Activated effector memory CD4-positive, alpha-beta T cell treated with anti-CD3 and anti-CD28 coated beads, Interleukin-2, amount 50 U/mL, for 16 hours (primary cell): Measurements from ENCODE around the gene ZBTB16.

ENCODE experiments used
- DNase-seq: peaks from one replicate; pipeline ENCODE4 v3.0.0-alpha.2; 2020

ZBTB16 gene

DNA sequence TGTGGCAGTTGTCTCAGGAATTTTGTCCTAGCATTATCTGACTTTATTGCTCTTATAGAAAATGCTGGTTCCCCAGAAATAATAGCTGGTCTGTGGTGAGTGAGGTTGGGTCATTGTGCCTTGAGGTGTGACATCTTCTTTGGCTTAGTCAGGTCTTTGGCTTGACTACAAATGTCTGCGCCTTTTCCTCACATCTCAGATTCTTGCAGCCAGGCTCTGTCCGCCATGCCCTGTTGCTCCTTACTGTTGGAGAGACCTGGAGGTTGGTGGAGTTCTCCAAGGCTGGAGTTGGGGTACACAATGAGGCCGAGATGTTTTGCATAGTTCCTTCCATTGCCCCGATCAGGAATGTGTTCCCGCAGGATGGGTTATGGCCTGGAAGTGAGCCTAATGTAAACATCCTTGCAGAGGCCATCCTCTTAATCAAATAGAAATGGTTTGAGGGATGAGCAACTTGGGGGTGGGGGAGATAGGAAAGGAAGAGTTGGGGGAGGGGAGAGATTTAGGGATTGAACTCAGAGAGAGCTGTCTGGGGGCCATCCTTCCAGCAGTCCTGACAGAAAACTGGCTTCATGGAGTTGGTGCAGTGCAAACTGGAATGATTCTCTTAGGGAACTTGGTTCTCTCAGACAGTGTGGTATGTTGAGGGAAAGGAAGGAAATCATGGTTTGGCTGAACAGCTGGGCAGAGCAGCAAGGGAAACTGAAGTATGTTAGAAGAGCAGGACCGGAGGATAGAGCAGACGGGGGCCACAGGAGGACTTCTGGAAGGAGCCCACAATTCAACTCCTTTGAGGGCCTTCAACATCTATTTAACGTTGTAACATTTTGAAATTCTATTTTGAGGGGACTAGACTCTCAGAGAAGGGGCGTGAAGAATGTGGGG lies 49.9 kb downstream of the ZBTB16 start:
- DNase-seq, result no peak

DNA sequence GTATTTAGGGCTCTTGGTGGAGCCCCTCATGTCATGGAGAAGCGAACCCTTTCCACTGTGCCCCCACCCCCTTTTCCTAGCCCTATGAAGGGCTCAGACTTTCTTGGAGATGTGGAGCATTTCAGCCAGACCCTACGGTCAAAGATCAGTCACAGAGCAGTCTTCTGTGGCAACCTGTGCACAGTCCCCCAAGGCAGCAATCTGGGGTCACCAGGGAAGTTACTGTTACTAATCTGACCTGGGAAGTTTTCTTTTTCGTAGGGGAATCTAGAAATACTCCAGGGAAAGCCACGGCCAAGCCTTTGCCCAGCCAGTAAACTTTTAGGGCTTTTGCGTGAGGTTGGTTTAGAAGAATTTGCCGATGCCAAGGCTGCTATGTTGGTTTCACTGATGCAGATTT lies 50.6 kb downstream of the ZBTB16 start:
- no peak for DNase-seq

DNA sequence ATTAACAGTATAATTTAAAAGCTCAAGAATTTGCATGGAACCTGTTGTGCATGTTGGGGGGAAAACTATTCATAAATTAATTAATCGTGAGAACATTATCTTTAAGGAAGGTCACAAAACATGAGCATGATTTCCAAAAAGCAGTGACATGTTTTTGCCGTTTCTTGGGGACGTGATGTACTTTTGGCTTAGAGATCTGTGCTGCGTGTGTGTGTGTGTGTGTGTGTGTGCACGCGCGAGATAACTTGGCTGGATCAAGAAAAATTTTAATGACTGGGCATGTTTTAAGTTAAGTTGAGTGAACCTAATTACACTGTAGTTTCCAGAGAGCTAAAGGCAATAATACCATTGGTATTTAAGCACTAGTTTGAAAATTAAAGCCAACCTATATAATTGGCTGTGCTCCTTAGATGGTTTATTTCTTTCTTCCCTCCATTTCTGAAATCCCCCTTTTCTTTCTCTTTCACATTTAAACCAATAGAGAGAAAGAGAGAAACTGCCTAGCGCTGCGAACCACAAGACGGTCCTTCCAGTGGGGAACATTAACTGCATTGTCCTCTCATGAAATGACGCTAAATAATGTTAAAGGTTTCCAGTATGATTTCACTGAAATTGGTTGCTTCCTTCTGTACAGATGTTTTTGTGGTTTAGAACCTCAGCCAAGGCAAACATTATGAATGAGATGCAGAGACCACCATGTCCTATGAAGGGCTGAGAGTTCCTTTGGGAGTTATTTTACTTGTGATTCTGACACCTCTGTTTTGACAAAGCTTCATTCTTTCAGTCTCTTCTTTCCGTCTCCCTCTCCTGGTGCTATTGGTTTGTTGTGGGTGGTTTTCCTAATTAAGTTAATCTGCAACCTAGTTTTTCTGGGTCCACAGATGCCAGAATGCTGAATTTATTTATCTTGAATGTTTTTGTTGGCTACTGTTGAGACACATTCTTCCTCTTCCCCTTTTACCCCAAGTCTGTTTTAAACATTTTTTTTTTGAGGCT lies 51.7 kb downstream of the ZBTB16 start:
- DNase-seq, result no peak

DNA sequence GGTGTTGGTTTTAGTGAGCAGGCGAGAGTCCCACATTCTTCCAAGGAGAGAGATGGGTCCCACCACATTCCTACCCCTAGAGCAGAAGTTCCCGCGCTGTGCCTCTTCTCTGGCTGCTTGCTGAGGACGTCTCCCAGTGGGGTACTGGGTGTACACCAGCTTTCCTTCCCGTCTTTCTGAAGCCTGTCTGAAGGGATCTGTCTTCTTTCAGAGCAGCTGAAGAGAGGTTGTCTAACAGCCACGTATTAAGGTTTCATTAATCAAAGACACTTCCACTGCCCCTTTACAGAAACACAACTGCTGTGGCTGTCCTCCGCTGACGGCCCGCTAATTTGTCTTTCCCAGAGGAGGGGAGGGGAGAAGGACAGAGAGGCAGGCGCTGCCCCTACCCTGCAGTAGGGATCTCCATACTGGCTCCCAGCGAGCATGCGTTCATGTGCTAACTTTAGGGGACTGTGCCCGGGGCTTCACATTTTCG lies 56.0 kb downstream of the ZBTB16 start:
- no peak for DNase-seq

DNA sequence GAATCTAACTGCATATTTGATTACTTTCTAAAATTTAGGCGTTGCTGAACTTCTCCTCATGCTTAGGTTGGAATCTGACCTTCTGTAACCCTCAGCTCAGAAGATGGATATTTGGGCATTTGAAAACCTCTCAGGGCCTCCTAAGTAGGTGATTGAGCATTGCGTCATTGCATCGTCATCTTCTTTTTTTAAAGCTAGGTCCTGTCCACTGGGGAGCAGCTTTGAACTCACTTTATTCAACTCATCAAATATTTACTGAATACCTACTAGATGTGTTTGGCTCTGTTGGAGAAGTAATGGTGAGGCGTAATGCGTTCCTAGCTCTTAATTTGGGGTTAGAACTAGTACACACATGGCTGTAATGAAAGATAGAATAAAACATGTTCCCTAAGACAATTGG lies 56.8 kb downstream of the ZBTB16 start:
- no peak for DNase-seq

DNA sequence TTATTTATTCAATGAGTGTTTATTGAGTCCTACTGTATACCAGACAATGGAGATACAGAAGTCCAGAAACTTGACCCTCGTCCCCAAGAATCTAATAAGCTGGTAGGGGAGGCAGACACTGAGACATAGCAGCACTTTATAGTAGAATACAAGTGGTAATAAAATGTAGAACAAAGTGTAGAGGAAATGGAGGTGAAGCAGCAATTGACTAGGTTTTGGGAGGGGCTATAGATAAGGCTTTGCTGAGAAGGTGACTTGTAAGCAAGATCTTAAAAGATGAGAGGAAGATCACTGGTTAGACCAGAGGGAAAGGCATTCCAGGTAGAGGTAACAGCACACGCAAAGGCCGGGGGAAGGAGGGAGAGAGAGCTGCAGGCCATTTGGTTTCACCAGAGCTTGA lies 57.3 kb downstream of the ZBTB16 start:
- DNase-seq, result no peak

DNA sequence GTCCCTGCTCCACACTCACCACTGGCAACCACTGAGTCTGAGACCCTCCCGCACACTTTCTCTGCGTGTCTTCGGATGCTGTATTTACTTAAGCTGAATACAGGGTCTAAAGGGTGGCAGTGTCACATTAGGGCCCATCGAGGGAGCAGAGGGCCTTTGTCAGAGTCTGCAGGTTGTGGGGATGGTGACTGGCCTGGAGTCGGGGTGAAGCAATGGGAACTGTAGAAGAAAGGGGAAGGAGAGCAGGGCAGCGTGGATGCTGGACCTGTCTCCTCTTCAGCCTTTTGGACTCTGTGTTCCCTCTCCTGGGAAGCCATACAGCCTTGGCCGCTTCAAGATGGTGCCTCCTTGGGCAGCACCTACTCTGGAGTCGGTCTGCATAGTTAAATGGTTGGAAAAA lies 61.1 kb downstream of the ZBTB16 start:
- no peak for DNase-seq

DNA sequence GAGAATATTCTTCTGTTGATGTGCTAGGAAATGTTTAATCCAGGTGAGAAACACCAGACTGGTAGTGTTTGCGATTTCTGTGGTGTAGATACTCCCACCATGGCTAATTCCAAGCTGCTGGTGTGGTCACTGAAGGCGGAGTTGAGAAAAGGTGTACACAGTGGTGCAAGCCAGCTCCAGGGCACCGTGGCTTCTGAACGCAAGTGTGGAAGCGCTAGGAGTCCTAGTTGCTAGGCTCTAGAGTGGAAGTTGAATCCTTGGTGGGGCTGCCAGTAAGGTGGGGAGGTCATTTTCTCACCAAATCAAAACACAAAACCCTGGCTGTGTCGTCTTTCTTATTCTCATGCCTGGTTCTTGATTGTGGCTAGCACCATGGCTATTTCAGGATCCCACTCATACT lies 61.6 kb downstream of the ZBTB16 start:
- no peak for DNase-seq

DNA sequence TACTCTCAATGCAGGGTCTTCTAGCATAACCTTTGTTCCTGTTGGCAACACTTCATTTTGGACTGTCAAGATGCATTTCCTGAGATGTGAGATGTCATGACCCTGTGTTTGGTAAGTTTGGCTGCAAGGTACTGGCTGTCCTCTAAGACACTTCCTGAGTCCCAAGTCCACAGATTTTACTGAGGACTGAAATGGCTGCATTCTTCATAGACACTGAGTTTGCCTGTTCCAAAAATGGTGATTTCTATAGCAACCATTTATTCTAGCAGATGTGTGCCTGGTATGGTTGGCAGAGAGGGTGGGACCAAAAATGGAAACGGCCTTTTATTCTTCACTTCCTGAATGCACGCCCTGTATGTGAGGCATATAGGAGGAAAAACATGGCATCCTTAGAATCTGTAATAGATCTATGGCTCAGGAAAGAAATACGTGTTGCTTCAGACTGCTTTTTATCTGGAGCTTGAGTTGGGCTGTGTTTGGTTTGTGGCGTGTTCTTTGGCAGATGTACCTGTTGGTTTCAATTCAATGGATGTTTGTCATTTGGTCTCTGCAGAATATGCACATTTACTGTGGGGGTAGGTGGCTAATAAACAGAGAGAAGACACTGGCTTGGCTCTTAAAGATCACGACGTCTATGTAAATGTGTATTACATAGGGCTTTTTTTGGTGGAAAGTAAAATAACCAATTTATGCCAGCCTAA lies 62.4 kb downstream of the ZBTB16 start:
- no peak for DNase-seq

DNA sequence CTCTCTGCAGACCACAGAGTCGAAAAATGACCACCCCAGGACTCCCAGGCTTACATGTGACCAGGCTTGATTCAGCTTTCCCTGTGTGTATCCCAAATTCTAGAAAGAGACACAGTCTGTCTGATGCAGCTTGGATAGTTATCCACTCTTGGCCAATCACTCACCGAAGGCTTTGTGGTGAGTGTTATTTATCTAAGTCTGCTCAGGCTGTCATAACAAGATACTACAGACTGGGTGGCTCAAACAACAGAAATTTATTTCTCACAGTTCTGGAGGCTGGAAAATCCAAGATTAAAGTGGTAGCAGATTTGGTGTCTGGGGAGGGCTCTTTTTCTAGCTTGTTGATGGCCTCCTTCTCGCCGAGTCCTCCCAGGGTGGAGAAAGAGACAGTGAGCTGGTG lies 63.2 kb downstream of the ZBTB16 start:
- DNase-seq, result no peak

DNA sequence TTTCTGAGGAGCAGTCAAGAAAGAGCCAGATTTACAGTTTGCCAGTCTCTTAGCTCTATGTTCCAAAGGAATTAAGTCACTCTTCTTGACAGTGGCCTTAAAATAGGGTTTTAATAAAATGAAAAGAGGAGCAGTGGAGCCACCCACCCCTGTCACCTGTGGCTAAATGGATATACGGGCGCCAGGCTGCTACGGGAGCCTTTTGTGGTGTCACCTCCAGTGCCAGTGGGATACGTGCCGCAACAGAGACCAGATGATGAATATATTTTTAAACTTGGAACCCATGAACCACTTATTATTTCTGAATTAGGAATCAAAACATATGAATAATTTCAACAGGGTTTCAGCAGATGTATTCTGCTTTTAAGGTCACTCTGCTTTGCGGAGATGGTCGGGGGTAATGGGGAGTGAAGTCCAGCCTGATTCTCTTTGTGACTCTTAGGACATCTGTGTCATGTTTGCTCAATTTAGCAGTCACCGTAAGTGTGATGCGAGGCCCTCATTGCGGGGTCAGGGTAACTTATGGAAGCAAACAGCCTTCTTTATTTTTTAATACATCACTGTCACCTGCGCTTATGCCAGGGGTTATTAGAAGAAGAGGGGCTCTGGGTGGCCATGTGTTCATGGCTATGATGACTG lies 64.3 kb downstream of the ZBTB16 start:
- no peak for DNase-seq

DNA sequence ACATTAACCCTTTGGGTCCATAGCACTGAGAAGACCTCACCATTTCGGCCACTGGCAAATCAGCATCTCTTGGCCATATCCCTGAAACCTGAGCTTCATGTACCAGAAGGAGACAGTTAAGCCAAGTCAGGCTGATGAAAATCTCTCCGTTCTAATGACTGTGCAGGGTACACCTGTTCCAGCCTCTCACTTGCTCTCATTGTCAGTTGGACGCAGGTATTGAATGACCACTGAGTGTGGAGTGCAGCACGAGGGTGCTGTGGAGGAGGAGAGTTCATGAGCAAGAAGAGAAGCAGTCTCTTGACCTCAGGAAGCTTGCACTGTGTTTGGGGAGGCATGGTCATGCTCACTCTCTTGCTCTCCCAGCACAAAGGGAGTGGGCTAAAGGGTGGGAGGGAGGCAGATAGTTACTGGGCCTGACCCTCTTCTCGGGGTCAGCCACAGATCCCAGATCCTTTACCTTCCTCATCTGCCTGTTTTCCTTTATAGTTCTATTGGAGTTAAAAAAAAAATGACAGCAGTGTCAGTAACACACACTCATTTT lies 65.2 kb downstream of the ZBTB16 start:
- DNase-seq, result no peak

DNA sequence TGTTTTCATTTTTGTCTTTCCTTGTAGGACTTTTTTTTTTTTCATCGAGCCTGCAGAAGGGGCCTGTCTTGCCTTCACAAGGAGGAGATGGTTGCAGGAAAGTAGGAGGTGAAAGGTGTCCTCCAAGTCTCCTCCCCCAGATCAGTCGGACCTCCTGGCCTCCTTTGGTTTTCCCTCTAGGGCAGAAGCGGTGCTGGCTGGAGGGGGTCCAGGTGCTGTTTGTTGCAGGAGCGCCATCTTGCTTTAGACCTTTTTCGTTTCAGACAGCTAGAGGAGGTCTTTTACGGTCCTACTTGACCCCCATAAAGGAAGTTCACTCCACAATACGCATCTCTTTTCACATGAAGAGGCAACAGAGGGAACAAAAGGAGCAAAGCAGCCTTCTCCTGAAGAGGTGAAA lies 66.0 kb downstream of the ZBTB16 start:
- DNase-seq, result no peak

DNA sequence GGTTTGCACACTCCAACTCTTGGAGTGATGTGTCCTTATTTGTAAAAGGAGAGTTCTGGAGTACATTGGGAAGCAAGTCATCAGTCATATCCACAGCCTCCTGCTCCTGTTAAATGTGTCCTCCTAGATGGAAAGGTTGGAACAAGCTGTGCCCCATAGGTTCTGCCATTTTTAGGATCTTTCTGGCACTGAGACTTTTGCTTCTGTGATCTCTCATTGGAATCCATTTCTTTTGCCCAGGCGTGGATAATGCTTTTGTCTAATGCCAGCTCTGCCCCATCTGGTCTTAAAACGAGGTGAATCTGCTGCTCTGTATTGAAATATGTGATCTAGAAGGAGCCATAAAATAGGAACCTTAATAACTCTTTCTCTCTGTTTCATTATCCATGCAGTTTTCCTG lies 66.4 kb downstream of the ZBTB16 start:
- DNase-seq, result no peak

DNA sequence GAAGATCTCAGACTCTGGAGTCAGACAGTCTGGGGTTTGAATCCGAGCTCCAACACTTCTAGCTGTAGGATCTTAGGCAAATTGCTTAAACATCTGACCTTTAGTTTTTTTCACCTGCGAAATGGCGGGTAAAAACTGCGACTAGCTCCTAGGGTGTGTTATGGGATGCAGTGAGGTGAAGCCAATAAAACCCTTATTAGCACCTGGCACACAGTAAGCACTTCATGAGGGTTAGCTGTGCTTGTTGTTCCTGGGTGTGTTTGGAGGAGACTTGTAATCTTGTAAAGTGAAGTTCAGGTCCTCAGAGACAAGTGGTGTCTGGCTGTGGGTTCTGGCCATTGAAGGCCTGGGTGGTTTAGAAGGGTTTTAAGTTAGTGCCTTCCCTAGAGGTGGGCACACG lies 68.9 kb downstream of the ZBTB16 start:
- DNase-seq, result no peak

DNA sequence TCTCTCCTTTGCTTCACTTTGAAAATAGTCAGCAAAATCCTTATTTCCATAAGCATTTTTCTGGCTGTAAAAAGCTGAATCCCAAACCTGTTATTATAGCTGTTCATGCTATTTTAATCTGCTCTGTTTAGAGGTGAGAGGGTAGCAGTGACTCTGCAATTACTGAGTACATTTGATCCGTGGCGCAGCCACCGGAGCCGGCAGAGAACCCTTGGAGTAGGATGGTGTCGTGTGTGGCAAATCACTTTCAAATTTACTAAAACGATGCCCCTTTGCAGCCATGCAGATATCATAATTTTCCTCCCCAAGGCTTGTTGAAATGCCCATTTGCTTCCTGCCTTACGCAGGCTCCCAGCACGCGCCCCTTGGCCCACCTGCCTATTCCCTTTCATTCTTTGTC lies 69.6 kb downstream of the ZBTB16 start:
- DNase-seq, result no peak

DNA sequence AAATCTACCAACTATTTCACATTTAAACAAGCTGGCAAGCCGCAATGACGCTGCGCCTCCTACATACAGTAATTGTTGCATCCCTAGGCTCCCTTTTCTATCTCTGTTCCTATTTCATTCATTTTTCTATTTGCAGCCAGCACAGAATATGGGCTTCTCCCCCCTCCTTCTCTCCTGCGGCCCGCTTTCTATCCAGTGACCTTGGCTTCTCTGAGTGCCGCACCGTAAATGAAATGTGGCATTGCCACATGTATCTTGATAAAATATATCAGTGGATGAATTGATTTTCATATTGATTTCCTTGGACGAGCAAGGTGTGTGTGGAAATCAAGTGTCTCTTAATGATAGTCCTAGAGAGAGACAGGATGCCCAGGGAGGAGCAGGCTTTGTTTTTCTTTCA lies 70.2 kb downstream of the ZBTB16 start:
- DNase-seq, result no peak

DNA sequence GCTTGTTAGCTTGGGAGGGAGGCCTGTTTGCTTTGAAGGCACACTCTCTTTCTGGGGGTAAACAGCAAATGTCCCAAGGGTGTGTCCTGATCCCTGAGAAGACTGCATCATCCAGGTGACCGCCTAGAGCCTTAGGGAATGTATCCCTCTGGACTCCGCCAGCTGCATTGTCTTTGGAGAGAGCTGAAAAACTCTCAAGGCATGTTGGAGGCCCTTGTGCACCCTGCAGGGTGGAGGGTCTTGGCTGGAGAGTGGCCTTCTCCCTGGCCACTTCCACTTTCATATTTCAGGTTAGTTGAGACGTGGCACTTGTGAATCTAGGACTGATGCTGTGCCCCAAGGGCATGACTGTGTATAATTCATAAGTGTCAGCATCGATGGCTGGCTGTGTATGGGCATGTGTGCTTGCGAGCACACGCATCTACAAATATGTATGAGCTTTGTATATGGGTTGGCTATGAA lies 70.6 kb downstream of the ZBTB16 start:
- DNase-seq, result no peak

DNA sequence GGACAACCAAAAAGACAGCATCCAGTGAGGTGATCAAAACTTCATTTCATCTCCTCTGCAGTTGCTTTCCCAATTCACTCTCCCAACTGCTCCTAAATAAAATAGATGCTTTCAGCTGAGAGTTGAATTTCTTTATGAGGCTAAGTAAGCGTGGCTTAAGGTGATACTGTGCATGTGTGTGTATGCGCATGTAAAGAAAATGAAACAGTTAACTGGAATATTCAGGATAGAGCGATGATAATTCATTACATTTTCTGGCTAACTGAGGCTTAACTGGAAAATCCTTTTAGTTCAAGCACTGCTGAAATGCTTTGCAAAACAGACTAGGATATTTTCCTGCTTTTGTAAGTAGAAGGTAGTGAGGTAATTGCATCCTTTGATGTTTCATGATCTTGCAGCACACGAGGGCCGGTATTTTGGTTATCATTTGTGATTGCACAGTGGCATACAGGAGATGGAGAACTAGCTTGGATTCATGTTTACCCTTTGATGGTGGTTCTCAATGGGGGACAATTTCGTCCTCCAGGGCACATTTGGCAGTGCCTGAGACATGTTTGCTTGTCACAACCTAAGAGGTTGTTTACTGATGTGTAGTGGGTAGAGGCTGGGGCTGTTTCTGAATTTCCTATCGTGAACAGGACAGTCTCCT lies 71.2 kb downstream of the ZBTB16 start:
- DNase-seq, result no peak

DNA sequence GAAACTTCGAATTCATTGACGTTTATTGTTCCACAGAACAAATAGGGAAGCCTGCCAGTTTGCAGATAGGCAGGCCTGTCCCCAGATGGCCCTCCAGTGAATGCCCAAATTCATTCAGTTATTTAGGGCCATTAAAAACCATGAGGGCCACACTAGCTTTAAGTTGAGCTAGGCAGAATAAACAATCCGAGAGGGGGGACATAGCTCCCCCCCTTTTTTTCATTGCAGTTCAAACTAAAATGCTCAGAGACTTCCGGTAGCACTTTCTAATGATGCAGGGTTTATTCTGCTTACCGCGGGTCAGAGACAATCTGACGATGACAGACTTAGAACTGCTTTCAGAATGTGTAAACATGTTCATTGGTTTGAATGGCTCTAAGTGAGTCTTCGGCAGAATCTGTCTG lies 72.0 kb downstream of the ZBTB16 start:
- no peak for DNase-seq

DNA sequence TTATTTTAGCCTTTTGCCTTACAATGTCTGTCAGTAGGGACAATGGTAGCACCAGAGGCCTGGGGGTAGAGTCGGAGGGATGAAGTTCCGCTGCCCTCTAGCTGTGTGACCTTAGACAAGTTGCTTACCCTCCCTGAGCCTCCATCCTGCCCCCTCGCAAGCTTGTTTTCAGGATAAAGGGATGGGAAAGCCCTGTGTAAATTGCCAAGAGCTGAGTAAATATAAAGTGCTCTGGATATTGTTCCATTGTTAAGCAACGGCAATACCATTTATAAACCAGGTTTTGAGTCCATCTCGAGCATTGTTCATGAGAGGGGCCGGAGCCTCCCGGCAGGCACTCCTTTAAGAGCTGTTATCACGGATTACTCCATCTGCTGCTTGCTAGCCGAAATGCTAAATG lies 72.9 kb downstream of the ZBTB16 start:
- DNase-seq, result no peak

DNA sequence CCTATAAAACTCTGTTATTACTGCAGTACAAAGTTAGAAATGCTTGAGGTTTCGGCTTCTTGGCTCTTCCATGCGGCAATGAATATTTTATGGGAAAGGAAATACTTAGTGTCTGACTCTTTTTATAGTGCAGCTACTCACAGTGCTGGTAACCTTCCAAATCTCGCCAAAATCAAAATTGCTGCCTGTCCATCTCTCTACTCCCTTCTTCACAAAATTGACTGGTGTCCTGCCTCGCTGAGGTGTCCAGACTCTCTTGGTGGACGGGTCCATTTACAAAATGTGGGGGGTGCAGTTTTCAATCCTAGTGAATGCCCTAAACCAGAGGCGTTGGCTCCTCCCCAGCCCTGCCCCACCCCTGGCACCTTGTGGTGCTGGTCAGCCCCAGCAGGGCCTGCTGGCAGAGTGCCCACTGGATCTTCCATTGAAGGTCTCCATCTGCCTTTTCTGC lies 73.5 kb downstream of the ZBTB16 start:
- DNase-seq, result no peak
